Fibroblast of gingiva (primary cell): Measurements from ENCODE around the gene IL20RA.
"Not testable (repeated sequence)": the region's sequence is repeated elsewhere in the genome, so short reads cannot be mapped to it uniquely, and the experiment has no call there.

ENCODE experiments used
- DNase-seq: peaks from one replicate; pipeline ENCODE4 v3.0.0-alpha.2; 2011; ENCODE audit warnings: low read depth

Gene IL20RA, protein sequence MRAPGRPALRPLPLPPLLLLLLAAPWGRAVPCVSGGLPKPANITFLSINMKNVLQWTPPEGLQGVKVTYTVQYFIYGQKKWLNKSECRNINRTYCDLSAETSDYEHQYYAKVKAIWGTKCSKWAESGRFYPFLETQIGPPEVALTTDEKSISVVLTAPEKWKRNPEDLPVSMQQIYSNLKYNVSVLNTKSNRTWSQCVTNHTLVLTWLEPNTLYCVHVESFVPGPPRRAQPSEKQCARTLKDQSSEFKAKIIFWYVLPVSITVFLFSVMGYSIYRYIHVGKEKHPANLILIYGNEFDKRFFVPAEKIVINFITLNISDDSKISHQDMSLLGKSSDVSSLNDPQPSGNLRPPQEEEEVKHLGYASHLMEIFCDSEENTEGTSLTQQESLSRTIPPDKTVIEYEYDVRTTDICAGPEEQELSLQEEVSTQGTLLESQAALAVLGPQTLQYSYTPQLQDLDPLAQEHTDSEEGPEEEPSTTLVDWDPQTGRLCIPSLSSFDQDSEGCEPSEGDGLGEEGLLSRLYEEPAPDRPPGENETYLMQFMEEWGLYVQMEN

GRCh38 chr6:137044366-137045221 lies at the start of gene IL20RA:
Gene IL20RA, minus strand, starts transcription at chr6:137044965. Its CDS starts 237 bp downstream, at chr6:137044728.
- no peak for DNase-seq

DNA sequence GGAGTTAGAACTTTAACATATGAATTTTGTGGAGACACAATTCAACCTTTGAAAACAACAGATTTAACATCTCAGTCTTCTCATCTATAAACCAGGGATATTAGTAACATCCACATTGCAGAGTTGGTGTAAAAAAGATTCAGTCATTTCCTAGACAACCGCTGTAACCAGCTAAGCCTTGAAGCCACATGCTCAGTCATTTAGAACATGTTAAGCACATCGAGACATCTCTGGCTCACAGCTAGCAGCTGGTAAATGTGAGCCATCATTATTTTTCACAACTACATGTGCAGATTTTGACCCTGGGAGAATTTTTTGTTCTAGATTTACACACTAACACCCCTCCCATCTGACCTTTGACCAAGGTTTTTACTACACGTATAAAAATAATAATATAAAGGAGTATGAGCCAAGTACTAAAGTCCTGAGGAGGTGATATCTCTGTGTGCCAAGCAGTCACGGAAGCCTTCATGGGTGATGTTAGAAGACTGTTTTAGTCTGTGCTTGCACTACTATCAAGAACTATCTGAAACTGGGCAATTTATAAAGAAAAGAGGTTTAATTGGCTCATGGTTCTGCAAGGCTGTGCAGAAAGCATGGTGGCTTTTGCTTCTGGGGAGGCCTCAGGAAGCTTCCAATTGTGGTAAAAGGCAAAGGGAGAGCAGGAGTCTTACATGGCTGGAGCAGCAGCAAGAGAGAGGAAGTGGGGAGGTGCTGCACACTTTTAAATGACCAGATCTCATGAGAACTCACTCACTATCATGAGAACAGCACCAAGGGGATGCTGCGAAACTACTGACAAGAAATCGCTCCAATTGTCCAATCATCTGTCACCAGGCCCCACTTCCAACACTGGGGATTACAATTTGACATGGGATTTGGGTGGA lies 48.7 kb upstream of the IL20RA start:
- no peak for DNase-seq

GRCh38 chr6:137092018-137092417 lies 47.3 kb upstream of the IL20RA start:
- no peak for DNase-seq

GRCh38 chr6:137089305-137089704 lies 44.5 kb upstream of the IL20RA start:
- DNase-seq = no peak

- DNase-seq = no peak
Measured at GRCh38 chr6:137087902-137088301, 43.1 kb upstream of the IL20RA start.

DNA sequence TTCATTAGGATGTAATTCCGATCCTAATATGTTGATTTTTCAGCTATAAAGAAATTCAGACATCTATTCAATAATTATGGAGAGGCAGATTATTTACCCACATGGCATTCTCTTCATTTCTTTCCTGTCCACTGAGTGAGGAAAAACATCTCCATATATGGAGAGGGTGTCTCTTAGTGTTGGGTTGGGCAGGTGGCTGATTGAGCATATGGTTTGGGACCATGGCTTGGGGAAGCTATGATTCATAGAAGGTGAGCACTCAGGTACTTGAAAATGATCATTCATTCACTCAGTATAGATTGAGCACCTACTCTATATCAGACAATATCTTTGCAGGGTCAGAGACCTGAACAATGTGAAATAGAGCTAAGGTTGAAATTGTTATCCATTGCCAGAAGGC lies 41.3 kb upstream of the IL20RA start:
- DNase-seq = no peak

DNA sequence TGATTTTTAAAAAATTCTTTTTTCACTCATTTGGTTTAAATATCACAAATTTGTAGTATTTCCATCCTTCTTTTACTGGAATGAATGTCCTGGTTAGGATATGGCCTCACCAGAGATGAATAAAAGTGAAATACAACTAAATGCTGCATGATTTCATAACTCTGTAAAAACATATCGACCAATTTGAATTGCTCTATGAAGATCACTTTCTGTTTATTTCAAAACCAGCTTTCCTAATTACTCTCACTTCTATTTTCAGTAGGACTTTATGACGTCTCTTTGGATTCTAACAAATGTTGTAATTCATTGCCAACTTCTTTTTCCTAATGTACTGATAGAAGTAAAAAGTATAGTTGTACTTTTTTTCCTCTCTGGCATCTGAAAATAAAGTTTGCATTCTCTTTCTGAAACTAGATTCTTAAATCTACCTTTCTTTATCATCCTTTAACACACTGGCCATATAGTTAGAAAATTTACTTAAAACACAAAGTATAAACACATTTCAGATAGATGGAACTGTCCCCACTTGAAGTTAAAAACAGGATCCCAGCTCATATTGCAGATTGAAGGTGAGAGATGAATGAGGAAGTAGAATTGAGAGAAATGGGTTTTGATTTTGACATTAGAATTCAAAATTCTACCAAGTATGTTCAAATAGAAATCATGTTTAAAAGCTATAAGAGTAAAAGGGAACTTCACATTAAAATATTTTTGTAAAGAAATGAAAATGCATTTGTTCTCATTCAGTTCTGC lies 40.3 kb upstream of the IL20RA start:
- DNase-seq = no peak

DNA sequence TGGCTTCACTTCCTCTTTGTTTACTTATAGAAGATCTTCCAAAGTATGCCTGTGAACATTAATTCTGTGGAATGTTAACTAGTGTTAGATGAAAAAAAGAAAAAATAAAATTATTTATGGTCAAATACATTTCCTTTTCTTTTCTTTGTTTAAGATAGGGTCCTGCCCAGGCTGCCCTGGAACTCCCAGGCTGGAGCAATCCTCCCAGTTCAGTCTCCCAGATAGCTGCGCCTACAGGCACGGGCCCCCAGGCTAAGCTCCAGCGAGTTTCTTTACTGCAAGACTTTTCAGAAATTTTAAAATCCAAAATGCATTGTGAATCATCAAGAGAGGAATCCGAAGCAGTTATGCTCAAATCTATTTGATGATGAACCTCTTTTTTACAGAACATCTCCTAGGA lies 39.3 kb upstream of the IL20RA start:
- DNase-seq = no peak

DNA sequence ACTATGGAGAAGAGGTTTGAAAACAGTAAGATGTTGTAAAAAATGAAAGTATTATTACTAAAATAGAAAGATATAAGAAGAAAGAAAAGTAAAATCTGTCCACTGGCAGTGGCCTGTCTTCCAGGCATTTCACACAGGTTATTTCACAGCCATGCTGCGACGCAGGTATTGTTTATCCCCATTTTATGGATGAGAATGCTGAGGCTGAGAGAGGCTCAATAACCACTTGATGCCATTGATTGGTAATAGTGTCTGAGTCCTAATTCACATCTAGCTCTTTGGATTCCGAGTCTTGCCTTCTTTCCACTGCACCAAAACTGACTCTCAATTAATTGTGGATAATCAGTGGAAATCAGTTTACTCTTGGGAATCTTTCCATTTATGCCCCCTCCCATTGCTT lies 37.2 kb upstream of the IL20RA start:
- no peak for DNase-seq

DNA sequence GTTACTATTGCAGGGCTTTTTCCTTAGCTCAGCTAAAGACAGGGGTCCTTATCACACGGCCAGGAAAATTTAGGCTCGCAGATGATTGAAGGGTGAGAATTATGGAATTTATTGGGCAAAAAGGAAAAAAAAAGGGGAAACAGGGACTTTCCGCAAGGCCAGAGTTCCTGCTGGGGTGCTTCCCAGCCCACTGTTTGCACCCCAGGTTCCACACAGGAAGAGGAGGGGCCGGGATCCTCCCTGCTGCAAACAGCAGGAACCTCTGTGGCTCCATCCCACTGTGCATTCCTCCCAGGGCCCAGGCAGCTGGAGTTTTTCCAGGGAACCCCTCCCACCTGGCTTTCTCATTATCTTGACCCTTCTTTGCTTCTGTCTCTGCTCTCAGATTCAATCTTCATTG lies 35.9 kb upstream of the IL20RA start:
- DNase-seq = no peak

GRCh38 chr6:137076277-137077068 lies 31.7 kb upstream of the IL20RA start:
- peak; percentile 66 for DNase-seq

GRCh38 chr6:137075790-137076189 lies 31.0 kb upstream of the IL20RA start:
- not testable (repeated sequence) for DNase-seq

DNA sequence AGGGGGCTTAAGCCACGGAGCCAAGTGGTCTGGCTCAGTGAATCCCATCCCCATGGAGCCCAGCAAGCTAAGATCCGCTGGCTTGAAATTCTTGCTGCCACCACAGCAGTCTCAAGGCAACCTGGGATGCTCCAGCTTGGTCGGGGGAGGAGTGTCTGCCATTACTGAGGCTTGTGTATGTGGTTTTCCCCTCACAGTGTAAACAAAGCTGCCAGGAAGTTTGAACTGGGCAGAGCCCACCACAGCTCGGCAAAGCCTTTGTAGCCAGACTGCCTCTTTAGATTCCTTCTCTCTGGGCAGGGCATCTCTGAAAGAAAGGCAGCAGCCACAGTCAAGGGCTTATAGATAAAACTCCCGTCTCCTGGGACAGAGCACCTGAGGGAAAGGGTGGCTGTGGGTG lies 25.5 kb upstream of the IL20RA start:
- DNase-seq = no peak

- DNase-seq = no peak
Measured at GRCh38 chr6:137067399-137067798, 22.6 kb upstream of the IL20RA start.

DNA sequence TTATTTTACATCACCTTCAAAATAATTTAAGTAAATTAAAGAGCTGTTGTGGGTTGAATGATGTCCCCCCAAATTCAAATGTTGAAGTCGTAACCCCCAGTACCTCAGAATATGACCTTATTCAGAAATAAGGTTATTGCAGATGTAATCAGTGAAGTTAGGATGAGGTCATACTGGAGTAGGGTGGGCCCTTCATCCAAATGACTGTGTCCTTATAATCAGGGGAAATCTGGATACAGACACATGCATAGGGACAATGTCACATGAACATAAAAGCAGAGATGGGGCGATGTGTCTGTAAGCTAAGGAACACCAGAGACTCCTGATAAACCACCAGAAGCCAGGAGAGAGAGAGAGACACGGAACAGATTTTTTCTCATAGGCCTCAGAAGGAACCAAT lies 13.3 kb upstream of the IL20RA start:
- no peak for DNase-seq

DNA sequence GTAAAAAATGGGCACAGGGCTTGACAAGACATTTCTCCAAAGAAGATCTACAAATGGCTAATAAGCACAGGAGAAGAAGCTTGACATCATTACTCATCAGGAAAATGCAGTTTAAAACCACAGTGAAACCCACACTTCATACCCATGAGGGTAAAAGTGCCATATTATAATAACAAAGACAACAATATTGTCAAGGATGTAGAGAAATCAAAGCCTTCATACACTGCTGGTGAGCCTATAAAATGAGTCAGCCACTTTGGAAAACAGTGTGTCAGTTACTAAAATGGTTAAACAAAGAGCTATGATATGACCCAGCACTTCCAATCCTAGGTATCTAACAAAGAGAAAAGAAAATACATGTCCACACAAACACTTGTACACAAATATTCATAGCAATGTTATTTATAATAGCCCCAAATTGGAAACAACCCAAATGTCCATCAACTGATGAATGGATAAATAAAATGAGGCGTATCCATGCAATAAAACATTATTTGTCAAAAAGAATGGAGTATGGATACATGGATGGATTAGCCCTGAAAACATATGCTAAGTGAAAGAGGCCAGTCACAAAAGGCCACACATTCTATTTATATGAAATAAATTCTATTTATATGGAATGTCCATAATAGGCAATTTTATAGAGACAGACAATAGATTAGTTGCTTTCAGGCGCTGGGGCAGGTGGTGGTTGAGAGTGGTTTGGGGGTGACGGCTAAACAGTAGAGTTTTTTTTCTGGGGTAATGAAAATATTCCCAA lies 11.5 kb upstream of the IL20RA start:
- no peak for DNase-seq

GRCh38 chr6:137051790-137052472 lies 7.2 kb upstream of the IL20RA start:
- DNase-seq = no peak

- DNase-seq = no peak
Measured at GRCh38 chr6:137049095-137049494, 4.3 kb upstream of the IL20RA start.

DNA sequence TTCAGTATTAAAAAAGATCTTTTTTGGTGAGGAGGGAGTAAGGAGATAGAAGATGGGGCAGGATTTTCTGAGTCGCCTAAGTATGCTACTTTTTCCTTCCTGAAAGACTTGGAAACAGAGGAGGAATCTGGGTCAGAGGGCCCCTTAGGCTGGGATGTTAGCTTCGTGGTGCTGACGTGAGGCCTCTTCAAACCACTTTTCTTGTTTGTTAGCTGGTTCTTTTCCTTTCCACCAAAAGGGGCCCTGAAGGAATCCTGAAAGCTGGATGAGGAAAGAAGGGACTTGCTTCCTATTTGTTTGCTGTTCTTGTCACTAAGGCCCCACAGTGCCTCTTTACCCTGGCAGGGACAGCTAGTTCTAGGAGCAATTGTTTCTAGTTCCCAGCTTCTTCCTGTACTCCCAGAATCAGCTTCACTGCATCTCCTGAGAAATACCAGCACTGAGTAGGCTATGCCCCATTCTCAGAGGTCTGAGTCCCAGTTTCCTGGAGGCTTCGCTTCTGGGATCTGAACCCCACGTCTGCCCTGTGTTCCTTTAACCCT lies 2.2 kb upstream of the IL20RA start:
- DNase-seq = no peak
